HG03571 (cell line): ENCODE data around the gene VAC14.
"Not testable (repeated sequence)": the region's sequence is repeated elsewhere in the genome, so short reads cannot be mapped to it uniquely, and the experiment has no call there.

Experiments
- ATAC-seq: cut with Tn5 transposase; IDR thresholded peaks from one replicate; pipeline ENCODE4 v1.9.1; 2021; ENCODE audit not compliant: unreplicated experiment

The VAC14 gene

DNA sequence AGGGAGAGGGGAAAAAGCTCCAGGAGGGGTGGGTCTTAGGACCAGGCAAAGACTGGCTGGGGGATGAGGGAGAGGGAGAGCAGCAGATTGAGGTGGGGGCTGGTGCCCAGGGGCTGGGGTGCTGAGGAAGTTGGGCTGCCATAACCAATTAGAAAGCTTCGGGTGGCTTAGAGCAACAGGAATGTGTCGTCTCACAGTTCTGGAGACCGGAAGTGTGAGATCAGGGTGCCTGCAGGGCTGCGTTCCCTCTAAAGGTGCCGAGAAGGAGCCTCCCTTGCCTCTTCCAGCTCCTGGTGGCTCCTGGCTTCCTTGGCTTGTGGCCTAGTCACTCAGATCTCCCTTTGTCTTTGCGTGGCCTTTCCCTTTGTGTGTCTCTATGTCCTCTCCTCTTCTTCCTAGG, 152.4 kb downstream of the VAC14 start:
- no peak for ATAC-seq

DNA sequence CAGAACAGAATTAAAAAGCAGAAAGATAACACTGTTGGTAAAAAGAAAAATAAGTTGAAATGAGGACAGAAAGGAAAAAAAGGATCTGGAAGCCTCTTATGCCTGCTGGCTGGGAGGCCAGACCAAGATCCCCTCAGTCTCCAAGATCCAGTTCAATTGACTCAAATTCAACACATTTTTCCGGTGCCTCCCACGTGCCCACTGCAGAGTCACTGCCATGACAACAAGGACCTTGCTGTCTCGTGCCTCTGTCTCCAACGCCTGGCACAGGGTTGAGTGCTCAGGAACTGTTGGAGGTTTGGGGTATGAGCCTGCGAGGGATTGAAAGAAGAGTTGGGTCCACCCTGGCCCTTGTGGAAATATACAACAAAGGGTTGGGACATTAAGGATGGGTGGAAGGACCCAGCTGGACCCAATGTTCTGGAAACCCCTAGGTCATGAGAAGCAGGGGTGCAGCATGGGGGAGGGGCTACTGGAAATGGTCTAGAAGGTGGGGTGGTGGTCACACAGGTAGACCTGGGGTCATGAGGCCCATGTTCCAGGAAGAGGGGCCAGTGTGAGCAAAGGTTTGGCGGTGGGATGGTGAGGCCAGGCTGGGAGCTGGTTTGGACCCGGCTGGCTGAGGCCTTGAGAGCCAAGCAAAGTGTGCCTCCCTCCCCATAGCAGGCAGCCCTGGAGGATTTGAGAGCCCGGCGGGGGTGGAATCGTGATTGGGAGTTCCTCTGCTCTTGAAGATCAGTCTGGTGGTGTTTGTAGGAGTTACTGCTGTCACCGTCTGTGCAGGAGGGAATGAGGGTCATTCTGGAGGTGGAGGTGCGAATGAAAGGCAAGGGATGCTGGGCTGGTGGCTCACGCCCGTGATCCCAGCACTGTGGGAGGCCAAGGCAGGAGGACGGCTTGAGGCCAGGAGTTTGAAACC, 153.3 kb downstream of the VAC14 start:
- ATAC-seq = no peak

DNA sequence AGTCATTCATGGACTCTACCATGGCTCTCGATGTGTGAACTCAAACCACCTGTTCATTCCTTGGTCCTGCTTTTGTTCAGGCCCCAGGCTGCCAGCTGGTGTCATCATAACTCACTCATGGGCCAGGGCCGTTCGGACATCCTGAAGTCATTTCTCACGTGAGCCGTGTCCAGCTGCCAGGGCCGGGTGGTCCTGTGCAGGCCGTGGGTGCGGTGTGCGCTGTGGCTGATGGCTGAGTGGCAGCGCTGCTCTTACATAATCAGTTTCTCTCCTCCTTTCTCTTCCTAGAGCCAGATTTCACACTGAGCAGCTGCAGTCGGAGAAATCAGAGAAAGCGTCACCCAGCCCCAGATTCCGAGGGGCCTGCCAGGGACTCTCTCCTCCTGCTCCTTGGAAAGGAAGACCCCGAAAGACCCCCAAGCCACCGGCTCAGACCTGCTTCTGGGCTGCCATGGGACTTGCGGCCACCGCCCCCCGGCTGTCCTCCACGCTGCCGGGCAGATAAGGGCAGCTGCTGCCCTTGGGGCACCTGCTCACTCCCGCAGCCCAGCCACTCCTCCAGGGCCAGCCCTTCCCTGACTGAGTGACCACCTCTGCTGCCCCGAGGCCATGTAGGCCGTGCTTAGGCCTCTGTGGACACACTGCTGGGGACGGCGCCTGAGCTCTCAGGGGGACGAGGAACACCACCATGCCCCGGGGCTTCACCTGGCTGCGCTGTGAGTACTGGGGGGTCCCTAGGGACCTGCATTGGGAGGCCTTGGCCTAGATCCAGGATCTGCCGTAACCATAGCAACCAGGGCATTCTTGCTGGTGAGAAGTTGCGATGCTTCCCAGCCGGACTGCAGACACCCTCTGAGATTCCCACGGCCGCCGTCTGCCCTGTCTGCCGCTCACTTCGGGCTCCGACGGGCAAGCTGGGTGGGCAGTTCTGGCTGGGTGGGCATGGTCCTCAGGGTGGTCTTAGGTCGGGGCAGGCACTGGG, 154.4 kb downstream of the VAC14 start, which contains the start of gene IL34:
Gene IL34 (plus strand): TSS at position 300 of the 982 bp plus-strand sequence. CDS start 389 bp downstream, at position 689.
- ATAC-seq = no peak

DNA sequence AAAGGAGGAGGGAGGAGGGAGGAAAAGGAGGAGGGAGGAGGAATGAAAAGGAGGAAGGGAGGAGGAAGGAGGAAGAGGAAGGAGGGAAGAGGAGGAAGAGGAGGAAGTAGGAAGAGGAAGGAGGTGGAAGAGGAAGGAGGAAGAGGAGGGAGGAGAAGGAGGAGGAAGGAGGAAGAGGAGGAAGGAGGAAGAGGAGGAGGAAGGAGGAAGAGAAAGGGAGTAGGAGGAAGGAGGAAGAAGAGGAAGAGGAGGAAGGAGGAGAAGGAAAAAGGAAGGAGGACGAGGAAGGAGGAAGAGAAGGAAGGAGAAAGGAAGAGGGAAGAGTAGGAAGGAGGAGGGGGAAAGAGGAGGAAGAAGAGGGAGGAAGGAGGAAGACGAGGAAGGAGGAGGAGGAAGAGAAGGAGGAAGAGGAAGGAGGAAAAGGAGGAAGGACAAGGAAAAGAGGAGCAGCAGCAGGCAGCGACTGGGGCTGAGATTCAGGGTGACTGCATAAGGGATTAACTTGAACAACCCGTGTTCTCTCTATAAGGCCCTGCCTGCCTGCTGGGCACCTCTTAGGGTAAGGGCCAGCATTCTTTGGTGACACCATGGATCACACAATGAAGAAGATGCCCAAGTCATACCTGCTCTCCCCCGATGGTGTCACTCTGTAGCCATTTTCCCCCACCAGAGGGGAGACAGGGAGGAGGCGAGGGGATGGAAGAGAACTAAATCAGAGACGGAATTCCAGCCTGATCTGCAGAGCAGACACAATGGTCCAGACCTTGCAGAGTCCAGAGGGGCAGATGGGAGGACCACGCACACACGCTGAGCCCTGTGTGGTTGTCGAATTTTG, 156.0 kb downstream of the VAC14 start:
- ATAC-seq = no peak

DNA sequence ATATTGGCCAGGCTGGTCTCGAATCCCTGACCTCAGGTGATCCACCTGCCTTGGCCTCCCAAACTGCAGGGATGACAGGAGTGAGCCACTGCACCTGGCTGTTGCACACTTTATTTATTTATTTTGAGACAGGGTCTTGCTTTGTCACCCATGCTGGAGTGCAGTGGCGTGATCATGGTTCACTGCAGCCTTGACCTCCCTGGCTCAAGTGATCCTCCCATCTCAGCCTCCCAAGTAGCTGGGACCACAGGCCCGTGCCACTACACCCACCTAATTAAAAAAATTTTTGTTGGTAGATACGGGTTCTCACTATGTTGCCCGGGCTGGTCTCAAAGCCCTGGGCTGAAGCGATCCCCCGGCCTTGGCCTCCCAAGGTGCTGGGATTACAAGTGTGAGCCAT, 157.7 kb downstream of the VAC14 start:
- ATAC-seq = not testable (repeated sequence)

DNA sequence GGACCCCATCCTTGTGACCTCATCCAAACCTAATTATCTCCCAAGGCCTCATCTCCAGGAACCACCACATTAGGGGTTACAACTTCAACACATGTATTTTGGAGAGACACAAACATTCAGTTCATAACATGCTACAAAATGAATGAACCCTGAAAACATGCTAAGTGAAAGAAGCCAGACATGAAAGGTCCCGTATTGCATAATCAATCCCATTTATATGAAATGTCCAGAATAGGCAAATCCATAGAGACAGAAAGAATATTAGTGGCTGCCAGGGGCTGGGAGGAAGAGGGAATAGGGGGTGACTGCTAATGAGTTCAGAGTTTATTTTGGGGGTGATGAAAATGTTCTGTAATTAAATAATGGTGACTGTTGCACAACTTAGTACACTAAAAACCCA, 158.3 kb downstream of the VAC14 start:
- no peak for ATAC-seq

DNA sequence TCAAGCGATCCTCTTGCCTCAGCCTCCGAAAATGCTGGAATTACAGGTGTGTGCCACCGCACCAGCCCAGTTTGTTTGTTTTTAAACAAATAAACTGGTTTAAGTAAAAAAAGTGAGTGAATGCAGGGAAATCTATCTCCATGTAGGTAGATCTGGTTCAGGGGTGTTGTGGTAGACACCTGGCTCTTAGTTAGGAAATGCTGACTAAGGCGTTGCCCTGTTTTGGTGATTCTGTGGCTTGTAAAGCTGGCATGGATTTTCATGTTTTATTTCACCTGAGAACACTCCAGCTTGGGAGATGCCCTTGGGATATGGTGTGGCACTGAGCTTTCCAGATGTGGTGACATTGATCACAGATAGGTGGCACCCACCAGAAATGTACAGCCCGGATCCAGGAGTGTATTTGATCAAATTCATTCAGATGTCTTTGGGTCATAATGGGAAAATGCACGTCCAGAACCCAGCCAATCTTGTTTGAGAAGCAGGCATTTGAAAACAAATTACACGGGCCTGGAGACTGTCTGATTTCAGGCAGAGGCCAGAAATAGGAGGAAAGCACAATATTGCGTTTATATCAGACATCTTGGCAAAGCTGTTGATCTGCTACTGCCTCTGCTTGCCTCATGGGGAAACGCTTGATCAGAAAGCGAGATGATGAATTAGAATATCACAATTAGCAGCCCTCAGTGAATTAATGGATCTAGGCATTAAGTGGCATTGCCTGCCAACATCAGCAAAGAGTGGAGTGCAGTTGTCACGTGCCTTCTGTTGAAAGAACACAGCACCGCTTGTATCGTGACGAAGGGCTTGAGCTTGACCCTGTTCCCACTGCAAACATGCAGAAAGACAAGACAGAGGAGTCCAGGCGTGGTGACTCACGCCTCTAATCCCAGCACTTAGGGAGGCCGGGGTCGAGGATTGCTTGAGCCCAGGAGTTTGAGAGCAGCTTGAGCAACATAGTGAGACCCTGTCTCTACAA, 161.9 kb downstream of the VAC14 start:
- ATAC-seq = no peak
